Left lobe of liver (tissue), 2 donors: ENCODE results near the gene CALY. TPM values are rescaled to one million over a fixed set of nuclear protein-coding genes. Genes with fewer than 3 reads are reported as not detected.

Source experiments
- ATAC-seq: fragments of 200-7000 bp; cut with Tn5 transposase; one replicate; pipeline ENCODE4 v1.9.1; 2020; ENCODE audit warnings: mild to moderate bottlenecking, moderate library complexity
- DNase-seq: peaks from one replicate; pipeline ENCODE4 v3.0.0-alpha.2; 2020; ENCODE audit warnings: low spot score
- total RNA-seq: library from RNA; stranded (reverse); gene quantifications from one replicate; pipeline ENCODE4 v1.2.1, GENCODE V29; 2021
- donor health status: DM: no; HTN: no; CAD: no; lungs with moderate emphysema.
- donor health status: DM: no; HTN: yes; CAD: no.

Gene CALY
- total RNA-seq, 1 donor from 2014 or later = 0.45 TPM

DNA sequence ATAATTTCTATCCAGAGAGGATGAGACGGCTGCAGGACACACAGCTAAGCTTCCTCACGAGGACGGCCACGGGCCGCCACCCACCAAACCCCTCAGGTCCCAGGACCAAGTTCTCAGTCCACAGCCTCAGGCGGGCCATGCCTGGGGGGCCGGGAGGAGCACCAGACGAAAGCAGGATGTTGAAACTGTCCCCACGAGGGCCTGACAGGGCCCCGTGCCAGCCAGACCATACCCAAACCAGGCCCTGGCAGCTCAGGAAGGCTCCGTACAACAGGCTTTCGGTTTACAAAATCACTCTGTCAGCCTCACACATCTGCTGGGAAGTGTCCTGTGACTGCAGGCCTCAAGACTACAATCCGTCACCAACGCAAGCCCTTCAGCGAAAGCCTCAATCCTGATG is 42.5 kb downstream of the CALY start:
- no peak for ATAC-seq
- DNase-seq = no peak

DNA sequence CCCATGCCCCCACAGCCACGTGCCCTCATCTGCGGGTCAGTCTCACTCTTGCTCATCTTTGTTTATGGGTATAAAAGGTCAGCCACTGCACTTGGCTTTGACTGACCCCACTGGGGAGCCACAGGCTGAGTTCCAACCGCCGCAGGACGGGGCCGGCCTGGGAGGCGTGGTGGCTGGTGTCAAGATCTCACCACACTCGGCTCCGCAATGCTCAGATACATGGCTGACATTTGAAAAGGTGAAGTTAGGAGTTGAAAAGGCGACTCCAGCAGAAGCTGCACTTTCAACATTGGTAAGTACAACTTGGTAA is 42.9 kb downstream of the CALY start:
- ATAC-seq = no peak

DNA sequence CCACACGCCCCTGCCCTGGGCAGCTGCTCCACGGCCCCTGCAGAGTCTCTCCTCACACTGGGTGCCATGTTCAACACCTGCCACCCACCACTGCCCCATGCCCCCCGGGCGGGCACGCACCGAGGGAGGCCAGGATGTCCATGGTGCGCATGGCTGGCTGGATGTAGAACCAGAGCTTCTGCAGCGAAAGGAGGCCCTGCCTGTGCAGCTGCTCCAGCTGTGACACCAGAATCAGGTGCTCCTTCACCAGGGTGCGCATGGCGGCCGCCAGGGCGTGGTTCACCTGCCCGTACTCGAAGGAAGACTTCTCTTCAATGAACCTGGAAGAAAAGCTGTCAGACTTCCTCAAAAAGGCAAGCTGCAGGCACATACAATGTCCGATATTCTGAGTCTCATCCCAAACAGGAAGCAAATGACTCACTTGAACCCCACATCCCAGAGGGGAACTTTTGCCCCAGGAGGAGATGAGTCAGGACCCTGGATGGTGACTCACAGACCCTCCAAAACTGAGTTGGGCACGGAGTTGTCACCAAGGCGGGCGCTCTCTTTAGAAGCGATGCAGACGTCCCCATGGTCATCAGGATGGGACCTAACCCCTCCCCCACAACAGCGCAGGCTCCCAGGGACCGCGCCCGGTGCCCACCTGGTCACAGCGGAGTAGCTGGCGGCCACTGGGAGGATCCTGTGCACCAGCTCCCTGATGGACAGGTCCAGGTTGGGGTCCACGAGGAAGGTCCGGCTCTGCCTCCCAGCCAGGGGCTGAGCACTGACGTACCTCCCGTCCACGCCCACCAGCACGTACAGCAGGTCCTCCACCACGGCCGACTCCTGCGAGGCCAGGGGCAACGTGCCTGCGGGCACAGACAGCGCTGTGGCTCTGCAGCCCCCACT is 43.5 kb downstream of the CALY start:
- ATAC-seq = no peak
- DNase-seq = no peak

More for the DNA sequence above, 42.9 kb downstream of the CALY start:
- DNase-seq = no peak

DNA sequence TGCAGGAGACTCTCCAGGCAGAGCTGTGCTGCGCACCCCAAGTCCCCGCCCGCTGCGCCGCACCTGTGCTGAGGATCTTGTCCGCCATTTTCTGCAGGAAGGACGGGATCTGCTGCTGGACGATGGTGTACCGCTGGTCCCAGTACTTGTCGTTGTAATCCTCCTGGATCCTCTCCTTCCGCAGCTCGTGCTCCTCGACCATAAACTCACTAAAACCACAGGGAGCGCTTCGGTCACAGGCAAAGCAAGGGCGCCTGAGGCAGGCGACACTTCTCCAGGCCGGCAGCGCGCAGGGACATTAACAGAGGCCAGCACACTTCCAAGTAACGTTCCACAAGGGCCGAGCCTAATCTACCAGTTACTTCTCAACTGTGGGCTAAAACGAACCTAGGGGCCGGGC is 46.9 kb downstream of the CALY start:
- no peak for DNase-seq
- no peak for ATAC-seq

DNA sequence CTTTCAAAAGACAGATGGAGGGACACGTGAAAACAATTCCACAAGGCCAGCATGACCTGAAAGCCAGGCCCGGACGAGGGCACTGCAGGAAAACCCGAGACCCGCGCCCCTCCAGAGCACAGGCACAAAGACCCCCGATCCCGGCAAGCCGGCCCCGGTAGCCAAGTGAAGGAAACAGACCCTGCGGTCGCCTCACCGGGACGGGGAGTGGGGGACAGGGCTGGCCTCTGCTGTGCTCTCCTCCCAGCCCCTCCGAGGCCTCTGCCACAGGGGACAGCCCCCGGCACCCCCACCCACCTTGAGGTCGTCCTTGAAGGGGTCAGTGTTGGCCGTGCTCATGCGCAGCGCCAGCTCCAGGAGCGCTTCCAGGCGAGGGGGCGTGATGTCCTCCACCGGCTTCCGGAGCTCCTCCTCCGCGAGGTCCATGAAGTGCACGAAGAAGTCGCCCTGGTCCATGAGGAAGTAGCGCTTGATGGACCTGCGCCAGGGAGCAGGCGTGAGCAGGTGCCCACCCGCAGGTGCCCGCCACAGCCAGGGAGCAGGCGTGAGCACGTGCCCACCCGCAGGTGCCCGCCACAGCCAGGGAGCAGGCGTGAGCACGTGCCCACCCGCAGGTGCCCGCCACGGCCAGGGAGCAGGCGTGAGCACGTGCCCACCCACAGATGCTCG is 48.7 kb downstream of the CALY start:
- no peak for ATAC-seq
- no peak for DNase-seq

DNA sequence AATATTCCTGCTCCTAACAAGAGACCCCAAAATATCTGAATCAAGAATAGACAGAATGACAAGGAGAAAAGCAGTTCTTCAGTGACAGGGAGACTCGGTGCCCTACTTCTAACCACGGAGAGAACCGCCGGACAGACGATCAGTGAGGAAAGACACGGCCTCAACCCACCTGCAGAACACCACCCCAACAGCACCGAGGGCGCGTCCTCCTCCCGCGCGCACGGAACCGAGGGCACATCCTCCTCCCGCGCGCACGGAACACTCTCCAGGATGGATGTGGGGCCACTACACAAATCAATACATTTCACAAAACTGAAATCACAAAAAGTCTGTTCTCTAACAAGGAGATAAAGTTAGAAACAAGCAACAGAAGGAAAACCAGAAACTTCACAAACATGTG is 50.3 kb downstream of the CALY start:
- no peak for DNase-seq

DNA sequence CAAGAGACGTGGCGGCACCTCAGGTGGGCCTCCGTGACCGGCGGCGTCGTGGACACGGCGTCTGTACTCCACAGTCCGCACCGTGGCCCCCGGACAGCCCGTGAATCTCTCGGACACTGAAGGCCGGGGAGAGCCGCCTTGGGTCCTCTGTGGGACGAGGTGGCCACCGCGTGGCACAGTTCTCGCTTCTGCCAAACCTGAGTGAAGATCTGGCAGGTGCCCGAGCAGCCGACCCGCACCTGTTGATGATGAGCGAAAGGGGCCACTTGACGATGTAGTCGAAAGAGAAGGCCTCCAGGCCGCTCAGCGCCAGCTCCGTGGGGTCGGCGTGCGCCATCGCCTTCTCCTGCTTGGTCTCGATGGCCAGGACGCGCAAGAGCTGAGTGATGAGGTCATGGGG is 51.5 kb downstream of the CALY start:
- ATAC-seq = no peak
- no peak for DNase-seq

More for the DNA sequence above, 50.3 kb downstream of the CALY start:
- ATAC-seq = no peak

DNA sequence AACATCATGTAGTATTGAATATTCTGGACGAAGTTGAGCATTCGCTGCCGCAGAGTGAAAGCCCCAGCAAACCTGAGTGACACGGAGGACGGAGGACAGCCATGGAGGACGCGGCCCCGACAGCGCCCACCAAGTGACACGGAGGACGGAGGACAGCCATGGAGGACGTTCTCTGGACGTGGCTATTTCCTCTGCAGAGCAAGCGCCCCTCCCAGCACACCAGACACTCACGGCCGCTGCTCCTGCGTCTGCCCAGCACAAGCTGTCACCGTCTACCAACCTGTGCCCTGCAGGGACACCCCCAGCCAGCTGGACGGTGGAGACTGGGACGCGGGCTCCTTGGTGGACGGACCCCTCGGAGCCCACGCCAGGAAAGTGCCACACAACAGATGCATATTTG is 52.8 kb downstream of the CALY start:
- DNase-seq (no peak), ATAC-seq (no peak)

DNA sequence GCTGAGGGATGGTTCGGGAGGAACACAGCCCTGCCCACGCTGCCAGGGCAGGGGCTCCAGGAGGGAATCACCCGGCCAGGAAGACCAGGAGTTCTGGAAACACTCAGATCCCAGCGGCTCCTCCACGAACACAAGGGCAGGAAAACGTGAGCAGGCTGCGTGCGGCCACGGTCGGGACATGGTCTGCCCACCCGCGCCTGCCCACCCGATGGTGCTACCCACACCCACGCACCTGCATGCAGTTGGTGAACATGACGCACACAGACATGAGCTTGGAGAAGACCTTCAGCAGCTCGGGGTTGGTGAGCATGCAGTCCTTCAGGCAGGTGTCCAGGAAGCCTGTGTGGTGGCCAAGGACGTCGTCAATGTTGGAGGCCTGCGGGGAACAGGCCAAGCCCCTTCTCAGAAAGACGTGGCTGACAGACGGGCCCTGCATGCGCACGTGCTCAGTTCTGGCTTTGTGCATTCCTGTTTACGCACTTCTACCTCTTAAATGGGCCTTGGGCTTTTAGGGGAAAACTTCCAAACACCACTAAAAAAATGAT is 53.8 kb downstream of the CALY start:
- no peak for DNase-seq
- no peak for ATAC-seq

DNA sequence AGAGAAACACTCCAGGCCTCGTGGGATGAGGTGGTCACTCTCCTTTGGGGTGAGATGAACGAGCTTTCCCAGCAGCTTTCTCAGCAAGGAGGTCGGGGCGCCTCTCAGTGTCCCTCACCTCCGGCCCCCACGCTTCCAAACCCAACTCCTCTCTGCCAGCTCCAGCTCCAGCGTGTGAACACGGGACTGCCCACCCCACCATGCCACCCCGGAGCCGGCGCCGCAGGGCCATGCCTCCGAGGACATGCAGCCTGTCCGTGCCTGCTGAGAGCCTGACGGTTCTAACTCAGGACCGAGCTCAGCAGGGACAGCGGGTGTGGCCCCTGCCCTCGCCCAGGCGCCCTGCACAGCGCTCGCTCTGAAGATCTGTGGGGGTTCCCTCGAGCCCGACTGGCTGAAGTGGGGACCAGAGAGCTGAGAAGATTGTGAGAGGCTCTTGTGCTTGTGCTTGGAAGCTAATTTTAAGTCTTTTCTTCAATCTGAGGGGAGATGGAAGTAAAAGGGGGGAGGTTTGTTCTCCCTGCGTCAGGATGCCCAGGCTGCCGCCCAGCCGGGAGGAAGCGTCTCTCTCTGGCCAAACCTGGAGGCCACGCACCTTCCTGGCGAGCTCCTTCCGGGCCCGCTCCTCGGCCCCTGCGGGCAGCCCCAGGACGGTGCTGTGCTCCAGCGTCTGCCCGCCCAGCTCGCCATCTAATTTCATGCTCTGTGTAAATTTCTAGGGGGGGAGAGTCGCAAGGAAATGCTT is 54.9 kb downstream of the CALY start:
- DNase-seq = no peak

DNA sequence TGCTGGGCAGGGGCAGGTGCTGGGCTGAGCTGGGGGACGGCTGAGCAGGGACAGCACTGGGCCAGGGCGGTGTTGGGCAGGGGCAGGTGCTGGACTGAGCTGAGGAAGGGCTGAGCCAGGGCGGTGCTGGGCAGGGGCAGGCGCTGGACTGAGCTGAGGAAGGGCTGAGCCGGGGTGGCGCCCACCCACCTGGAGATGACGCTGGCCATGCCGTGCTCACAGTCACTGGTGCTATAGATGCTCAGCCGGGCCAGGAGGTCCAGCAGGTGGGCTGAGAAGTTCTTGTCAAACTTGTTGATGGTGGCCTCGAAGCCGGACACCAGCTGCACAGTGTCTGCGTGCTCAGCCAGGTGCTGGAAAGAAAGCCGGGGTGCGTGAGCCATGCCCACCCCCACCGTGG is 55.6 kb downstream of the CALY start:
- no peak for DNase-seq

More for the DNA sequence above, 54.9 kb downstream of the CALY start:
- no peak for ATAC-seq

DNA sequence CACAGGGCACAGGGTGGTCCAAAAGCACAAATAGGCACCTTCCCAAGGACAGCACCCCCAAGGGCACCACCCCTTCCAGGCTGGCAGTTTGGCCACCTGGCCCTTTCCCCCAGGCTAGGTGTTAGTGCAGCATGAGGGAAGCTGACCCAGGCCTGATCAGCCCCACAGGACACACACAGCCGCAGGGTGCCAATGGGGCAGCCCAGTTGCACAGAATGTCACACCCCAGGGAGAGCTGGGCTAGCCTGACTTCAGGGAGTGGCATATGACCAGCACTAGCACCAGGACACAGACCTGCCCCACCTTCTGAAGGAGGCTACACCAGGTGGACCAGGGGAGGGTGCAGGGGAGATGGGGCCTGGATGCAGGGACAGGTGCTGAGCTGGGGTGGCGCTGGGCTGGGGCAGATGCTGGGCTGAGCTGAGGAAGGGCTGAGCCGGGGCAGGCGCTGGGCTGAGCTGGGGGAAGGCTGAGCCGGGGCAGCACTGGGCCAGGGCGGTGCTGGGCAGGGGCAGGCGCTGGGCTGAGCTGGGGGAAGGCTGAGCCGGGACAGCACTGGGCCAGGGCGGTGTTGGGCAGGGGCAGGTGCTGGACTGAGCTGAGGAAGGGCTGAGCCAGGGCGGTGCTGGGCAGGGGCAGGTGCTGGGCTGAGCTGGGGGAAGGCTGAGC is 56.2 kb downstream of the CALY start:
- no peak for ATAC-seq
- no peak for DNase-seq

More for the DNA sequence above, 55.6 kb downstream of the CALY start:
- ATAC-seq = no peak

DNA sequence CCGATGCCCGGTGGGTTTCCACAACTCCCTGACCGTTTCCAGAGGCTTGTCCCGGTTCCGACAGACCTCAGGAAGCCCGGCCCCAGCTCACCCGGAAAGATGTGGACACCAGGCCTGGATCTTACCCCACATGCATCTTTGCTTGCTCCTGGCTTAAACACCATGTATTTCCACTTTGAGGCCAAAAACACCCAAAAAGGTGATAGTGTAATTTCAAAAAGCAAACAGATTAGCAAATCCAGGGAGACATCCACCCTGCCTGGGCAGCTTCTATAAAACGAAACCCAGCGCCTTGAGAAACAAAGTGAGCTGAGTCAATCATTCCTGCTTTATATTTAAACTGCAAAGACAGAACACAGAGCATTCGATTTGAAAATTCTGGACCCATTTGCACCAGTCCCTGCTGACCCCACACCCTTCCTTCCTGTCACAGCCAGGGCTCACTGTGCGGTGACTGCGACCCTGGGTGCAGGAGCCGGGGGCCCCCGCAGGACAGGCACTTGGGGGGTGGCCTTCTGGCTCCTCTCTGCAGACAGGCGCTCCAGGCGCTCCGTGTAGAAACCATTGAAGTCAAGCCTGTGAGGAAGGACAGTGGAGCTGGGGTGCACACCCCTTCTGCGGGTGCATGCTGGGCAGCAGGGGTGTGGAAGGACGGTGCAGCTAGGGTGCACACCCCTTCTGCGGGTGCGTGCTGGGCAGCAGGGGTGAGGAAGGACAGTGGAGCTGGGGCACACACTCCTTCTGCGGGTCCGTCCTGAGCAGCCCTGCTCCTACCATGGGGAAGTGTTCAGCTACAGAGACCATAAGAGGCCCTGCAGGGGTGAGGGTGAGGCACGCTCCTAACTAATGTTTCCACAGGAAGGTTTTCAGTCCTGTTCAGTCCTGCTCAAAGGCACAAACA is 57.1 kb downstream of the CALY start:
- ATAC-seq (no peak), DNase-seq (no peak)

DNA sequence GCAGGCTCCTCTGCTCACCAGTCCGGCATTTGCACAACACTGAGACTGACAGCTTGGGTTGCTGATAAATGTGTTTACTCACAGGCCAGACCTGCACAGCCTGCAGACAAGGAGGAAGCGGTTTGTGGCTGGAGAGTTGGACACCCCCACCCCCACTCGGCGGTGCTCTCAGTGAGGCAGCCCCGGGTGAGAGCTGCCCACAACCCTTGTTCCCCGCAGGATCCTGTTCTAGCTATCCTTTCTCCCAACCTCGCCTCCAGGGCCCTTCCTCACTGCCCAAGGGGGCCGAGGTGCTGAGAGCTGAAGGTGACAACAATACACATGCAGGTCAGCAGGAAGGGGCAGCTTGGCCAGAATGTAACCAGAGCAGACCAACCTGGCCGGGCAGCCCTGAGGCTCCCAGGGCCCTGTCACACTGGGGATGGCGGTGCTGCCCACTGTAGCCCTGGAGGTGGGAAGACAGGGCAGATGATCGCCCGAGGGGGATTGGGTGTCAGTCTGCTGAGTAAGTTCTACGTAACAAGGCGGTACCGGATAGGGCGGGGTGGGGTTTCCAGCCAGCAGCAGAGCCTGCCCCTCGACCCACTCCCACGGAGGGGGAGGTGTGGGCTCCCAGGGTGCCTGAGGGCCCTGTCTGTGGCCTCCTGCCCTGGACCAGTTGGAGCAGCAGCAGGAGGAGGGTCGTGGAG is 58.0 kb downstream of the CALY start:
- DNase-seq = peak; percentile 78
- ATAC-seq = peak; percentile 81

DNA sequence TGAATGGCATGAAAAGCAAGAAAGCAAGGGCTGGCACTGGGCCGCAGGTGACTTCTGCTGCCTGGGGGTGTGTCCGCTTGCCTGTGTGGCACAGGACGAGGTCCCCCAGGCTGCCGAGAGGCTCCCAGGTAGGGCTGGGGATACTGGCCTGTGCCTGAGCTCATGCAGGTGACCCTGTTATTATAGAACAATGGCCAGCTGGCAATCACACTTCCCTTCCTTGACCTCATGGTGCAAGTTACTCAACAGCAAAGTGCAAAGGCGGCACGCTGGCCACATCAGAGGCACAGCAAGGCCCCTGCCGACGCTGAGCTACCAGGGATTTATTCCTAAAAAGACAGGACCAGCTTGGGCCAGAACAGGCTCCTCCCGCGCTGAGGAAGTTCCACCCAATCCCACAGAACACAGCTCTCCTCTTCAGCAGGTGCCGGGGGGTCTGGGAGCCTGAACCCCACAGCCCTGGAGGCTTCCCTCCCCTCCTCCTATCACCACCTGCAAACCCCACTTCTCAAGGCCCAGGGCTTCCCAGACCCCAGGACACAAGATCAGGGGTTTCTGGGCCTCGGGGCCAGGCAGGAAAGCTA is 58.6 kb downstream of the CALY start:
- peak; percentile 83 for DNase-seq
- peak; percentile 76 for ATAC-seq

DNA sequence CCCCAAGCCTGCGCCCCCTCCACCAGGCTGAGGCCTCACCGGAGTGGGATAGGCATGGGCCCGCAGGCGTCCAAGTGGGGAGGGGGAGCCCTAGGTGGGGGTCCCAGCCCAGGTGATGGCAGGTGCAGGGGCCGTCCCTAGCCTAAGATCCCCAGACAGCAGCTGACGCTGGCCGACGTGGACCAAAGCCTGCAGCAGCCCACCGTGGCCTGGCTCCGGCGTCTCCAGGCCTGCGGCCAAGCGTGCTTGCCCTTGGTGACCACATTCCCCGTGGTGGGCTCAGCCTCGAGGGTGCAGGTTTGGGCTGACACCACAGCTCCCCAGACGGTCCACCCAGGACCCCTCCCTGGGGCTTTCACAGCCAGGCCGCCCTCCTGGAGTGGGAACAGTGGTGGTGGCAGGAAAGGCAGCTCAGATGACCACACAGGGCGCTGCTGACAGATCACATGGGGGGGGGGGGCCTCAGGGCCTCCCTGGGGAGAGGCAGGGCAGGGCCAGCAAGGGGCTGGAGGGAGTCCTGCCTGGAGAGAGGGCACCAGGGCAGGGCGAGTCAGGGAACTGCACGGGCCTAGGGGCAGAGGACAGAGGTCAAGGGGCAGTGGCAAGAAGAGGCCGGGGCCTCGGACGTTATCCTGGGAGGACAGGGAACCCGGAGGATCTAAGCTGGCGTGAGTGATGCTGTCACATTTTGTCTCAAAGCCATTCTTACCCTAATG is 59.3 kb downstream of the CALY start:
- ATAC-seq (peak; percentile 18), DNase-seq (no peak)

DNA sequence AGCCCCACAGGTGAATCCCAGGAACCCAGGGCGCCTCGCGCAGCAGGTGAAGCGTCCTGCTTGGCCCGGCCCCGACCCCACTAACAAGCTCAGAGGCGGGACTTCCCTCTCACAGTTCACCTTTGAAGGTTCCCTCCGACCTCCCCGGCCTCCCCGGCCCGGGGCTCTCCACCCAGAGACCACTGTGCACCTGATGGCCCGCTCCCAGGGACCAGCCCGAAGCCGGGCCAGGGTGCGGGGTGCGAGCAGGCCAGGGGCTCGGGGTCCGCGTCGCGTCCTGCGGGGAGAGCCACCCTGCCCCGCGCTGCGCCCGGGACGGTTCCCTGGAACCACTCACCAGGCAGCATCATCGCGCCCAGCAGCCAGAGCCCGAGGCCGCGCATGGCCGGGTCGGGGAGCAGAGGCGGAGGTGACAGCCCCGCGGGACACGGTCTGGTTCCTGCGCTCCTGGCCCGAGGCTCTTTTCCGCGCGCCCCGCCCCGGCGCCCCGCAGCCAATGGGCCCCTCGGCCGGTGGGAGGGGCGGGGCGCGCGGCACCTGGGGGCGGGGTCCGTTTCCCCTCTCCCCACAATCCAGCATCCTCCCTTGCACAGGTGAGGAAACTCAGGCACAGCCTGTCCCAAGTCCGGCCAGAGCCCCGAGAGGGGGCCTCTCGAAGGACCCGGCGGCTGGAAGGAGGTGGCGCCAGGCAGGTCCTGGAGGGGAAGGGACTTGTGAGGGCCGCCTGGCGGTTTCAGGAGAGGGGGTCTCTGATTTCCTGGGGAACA is 60.1 kb downstream of the CALY start, which contains the start of gene ADAM8:
Gene ADAM8 (minus strand): TSS at position 434 of the 767 bp plus-strand sequence. CDS start 51 bp downstream, at position 383.
- ATAC-seq (no peak), DNase-seq (no peak)
